ENCODE measurements around the gene SLC35A2.

The SLC35A2 gene

GRCh38 chrX:48901069-48901468 is 10.4 kb downstream of the SLC35A2 start:
- Histone ChIP-seq H4K20me1 (ENCODE audit: insufficient read depth, low read length) (peaks cover 19% of the 10 kb centered on the region), H3K79me2 (ENCODE audit: insufficient read depth, low read length) (peaks cover 36% of the 10 kb centered on the region), H3K9me3 (ENCODE audit: insufficient read depth, low read length, severe bottlenecking) (no peaks in the 10 kb centered on the region), H3K4me2 (ENCODE audit: insufficient read depth, low read length) (no peak overlapping the region), H3K36me3 (ENCODE audit: insufficient read depth, low read length) (peaks cover 52% of the 10 kb centered on the region), H2AFZ (ENCODE audit: low read depth, low read length) (no peak overlapping the region), H3K27me3 (ENCODE audit: insufficient read depth, low read length, poor library complexity) (no peaks in the 10 kb centered on the region), H3K27ac (ENCODE audit: low read length) (no peak overlapping the region), H3K9ac (ENCODE audit: low read depth, low read length) (no peak overlapping the region), H3K4me3 (ENCODE audit: low read depth in 1 of 2, low read length in 2 of 2) (no peak overlapping the region), H3K4me1 (ENCODE audit: insufficient read depth, low read length) (peaks cover 27% of the 10 kb centered on the region)
- no peak for TF ChIP-seq EZH2 (IDR thresholded peaks at IDR 0.05; ENCODE audit: borderline replicate concordance, low read depth, low read length, severe bottlenecking)
- TF ChIP-seq CTCF (IDR thresholded peaks at IDR 0.05; ENCODE audit: borderline replicate concordance, extremely low read depth, low read length, poor library complexity, severe bottlenecking) = no peak
- ATAC-seq (ENCODE audit: insufficient read depth, low read depth) (no peak), DNase-seq (no peak)

GRCh38 chrX:48899078-48899410 is 12.4 kb downstream of the SLC35A2 start:
- no peaks in the 10 kb centered on the region for H3K27me3 ChIP-seq (ENCODE audit: insufficient read depth, low read length, poor library complexity)
- peak overlapping the region; percentile 94; the same call in 1 of the 2 replicates for H3K9ac ChIP-seq (ENCODE audit: low read depth, low read length)
- ATAC-seq (ENCODE audit: insufficient read depth, low read depth) (no peak), DNase-seq (no peak)
- no peak overlapping the region for H3K27ac ChIP-seq (ENCODE audit: low read length)
- peaks cover 29% of the 10 kb centered on the region for H3K4me1 ChIP-seq (ENCODE audit: insufficient read depth, low read length)
- H3K4me2 ChIP-seq (ENCODE audit: insufficient read depth, low read length) = peak overlapping the region; percentile 97
- TF ChIP-seq CTCF (IDR thresholded peaks at IDR 0.05; ENCODE audit: borderline replicate concordance, extremely low read depth, low read length, poor library complexity, severe bottlenecking) = no peak
- no peak for TF ChIP-seq EZH2 (IDR thresholded peaks at IDR 0.05; ENCODE audit: borderline replicate concordance, low read depth, low read length, severe bottlenecking)
- peaks cover 30% of the 10 kb centered on the region for H4K20me1 ChIP-seq (ENCODE audit: insufficient read depth, low read length)
- peak overlapping the region in 1 of 2 experiments; percentile 98; a peak in 1 of 4 replicates for H3K4me3 ChIP-seq (ENCODE audit: low read depth in 1 of 2, low read length in 2 of 2)
- H3K36me3 ChIP-seq (ENCODE audit: insufficient read depth, low read length) = peaks cover 47% of the 10 kb centered on the region
- H3K9me3 ChIP-seq (ENCODE audit: insufficient read depth, low read length, severe bottlenecking) = no peaks in the 10 kb centered on the region
- H3K79me2 ChIP-seq (ENCODE audit: insufficient read depth, low read length) = peaks cover 50% of the 10 kb centered on the region
- no peak overlapping the region for H2AFZ ChIP-seq (ENCODE audit: low read depth, low read length)

GRCh38 chrX:48897625-48898306 is 13.7 kb downstream of the SLC35A2 start, which contains the start of the genes PQBP1 and TIMM17B:
PQBP1 (plus strand) TSS chrX:48897930; CDS start chrX:48898510, 580 bp downstream.
TIMM17B (minus strand) TSS chrX:48897768; CDS start chrX:48897749, 19 bp downstream.
- H3K4me3 ChIP-seq (ENCODE audit: low read depth in 1 of 2, low read length in 2 of 2) = peak within 1 kb of the TSS; percentile 88 to 98
- peak within 1 kb of the TSS; percentile 99 for H3K27ac ChIP-seq (ENCODE audit: low read length)
- ATAC-seq (ENCODE audit: insufficient read depth, low read depth) = peak; percentile 93
- DNase-seq = peak; percentile 92
- H4K20me1 ChIP-seq (ENCODE audit: insufficient read depth, low read length) = peaks cover 30% of the 10 kb centered on the region
- peak within 1 kb of the TSS; percentile 94 for H3K9ac ChIP-seq (ENCODE audit: low read depth, low read length)
- H3K79me2 ChIP-seq (ENCODE audit: insufficient read depth, low read length) = peaks cover 50% of the 10 kb centered on the region
- H3K4me2 ChIP-seq (ENCODE audit: insufficient read depth, low read length) = peak within 1 kb of the TSS; percentile 97
- peak within 1 kb of the TSS; percentile 90 for H2AFZ ChIP-seq (ENCODE audit: low read depth, low read length)
- H3K9me3 ChIP-seq (ENCODE audit: insufficient read depth, low read length, severe bottlenecking) = no peaks in the 10 kb centered on the region
- H3K36me3 ChIP-seq (ENCODE audit: insufficient read depth, low read length) = peaks cover 50% of the 10 kb centered on the region
- TF ChIP-seq EZH2 (IDR thresholded peaks at IDR 0.05; ENCODE audit: borderline replicate concordance, low read depth, low read length, severe bottlenecking) = no peak
- no peak for TF ChIP-seq CTCF (IDR thresholded peaks at IDR 0.05; ENCODE audit: borderline replicate concordance, extremely low read depth, low read length, poor library complexity, severe bottlenecking)
- peaks cover 29% of the 10 kb centered on the region for H3K4me1 ChIP-seq (ENCODE audit: insufficient read depth, low read length)
- no peaks in the 10 kb centered on the region for H3K27me3 ChIP-seq (ENCODE audit: insufficient read depth, low read length, poor library complexity)
